PC-9 (cell line): ENCODE measurements around the gene BUB1B.

Experiments used
- CTCF ChIP-seq: fragments of 200-600 bp; sonication (generic); conservative IDR thresholded peaks from 2 replicates; pipeline ENCODE4 v1.6.1; 2017; ENCODE audit warnings: mixed run types, antibody characterized with exemption, mild to moderate bottlenecking, moderate library complexity
- EZH2 ChIP-seq: fragments of 200-600 bp; sonication (generic); IDR thresholded peaks from 2 replicates; pipeline ENCODE4 v1.8.0; 2017; ENCODE audit warnings: antibody characterized with exemption, low read depth

DNA sequence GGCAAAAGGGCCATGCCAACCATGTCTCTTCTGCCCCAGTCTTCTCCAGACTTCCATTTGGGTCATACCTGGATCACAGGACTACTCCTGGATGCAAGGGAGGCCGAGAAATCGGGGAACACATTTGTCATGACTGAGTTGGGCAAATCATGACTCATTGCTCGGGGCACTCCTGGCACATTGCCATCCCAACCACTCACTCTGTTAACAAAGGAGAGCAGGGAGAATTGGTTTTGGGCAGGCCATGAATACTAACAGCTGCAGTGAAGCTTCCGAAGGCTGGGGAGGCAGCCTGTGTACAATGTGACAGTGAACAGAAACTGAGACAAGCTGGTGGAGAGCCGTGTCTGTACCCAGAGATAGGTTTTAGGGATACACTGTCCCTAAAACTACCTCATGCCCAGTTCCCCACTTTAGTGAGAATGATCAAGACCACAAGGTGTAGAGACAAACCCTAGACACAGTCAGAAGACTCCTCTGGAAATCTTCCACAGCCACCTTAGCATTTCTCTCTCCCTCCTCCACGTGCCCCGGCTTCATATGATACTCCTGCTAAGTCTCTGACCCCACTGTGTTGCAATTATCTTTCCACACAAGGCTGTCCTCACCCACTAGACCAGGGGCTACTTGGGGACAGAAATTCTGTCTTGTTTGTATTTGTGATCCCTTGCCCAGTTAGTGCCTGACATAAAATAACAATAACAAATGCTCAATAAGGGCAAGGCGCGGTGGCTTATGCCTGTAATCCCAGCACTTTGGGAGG lies 10.5 kb upstream of the BUB1B start:
- TF ChIP-seq CTCF (no peak), EZH2 (no peak)
